HG02840 (cell line): Measurements from ENCODE around the gene CERS6.
A peak's percentile ranks its signal among the peaks of the same experiment; 100 is the strongest.

Experiments
- ATAC-seq: cut with Tn5 transposase; IDR thresholded peaks from one replicate; pipeline ENCODE4 v1.9.1; 2021; ENCODE audit warnings: mild to moderate bottlenecking, moderate library complexity, moderate number of reproducible peaks; ENCODE audit not compliant: unreplicated experiment, low FRiP score

Gene CERS6

DNA sequence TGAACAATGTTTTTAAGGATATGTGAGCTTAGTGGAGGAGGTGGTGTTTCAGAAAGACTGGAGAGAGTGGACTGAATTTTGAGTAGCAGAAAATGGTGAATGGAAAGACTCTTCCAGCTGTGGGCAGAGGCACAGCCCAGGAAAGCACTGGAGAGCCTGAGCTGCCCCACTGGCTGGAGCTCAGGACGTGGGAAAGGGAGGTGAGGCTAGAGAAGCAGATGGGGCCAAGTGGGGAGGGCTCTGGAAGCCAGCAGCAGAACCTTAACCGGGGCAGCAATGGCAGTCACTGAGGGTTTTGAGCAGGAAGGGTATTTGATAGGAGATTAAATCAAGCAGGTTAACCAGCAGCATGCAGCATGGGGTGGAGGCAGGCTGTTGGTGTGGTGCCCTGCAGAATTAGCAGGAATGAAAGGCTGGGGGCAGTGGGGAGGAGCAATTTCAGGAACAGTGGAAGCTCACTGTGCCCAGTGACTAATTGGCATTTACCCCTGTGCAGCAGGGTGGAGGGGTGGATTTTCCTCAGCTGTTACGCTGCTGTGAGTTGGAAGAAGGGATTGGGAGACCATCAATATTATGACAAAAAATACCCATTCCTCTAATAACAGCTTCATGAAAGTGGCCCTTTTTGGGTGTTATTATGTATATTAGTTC lies 136.2 kb downstream of the CERS6 start:
- ATAC-seq: no peak

DNA sequence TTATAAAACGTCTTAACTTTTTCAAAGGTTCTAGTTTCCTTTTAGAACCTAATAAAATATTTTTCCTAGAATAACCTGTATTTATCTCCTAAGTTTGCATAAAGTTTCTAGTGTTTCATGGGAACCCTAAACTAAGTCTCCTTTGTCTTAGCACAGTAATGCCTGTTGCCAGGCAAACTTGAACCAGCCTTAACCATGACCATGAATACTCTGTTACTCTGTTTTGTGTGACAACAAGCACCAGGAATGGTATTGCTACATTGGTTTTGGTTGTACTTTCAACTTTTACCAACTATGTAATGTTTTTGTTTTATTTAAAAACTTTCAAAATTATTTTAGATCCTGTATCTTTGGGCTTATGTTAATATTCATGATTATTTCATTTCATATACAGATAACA lies 137.6 kb downstream of the CERS6 start:
- ATAC-seq: no peak

GRCh38 chr2:168594778-168595177 lies 138.7 kb downstream of the CERS6 start:
- peak; percentile 80 for ATAC-seq

DNA sequence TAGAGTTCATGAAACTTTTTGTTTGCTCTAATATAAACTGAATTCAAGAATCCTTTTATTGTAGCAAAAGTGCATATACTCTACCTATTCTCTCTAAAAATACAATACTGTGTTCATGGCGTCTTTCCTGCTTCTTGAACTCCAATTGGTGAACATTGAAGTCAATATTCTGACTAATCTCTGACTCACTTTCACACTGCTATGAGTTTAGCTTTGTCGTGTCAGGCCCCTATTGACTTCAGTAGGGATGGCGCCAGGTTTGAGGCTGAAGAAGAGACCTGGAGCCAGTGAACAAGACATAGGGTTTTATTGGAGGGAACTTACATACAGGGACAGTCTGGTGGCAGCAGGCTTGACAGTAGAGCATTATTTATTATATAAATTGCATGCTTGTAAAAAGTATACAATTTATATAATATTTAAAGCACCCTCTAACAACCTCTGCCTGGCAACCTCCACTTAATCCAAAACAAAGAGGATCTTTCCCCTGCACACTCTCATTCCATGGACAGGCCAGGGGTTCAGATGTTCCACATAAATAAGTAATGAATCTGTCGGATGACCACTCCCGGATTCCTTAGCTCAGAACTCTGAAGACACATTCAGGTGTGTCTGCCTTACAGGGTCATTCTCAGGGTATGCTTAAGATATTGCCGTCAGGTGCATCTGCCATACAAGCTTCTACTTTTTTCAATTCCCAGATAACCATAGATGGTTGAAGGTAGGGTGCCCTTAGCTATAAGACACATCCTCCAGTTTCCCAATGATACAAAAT lies 141.0 kb downstream of the CERS6 start:
- no peak for ATAC-seq

GRCh38 chr2:168599738-168600137 lies 143.7 kb downstream of the CERS6 start:
- ATAC-seq: no peak

DNA sequence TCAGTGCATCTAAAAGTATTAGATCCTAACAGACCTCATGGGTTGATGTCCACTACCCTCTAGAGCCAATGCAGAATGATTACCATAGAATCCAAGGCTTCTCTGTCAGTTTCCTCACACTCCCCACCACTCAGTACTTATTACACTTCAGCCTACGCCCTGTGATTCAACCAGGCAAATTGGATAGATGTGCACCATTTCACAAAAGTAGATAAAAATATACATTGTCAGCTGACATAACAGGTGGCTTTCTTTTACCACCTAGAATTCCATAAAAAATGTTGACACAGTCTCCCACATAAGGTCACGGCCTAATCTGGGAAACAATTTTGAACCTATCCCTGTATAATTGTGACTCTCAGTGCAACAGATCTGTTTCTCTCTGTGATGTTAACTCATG lies 144.9 kb downstream of the CERS6 start:
- no peak for ATAC-seq

DNA sequence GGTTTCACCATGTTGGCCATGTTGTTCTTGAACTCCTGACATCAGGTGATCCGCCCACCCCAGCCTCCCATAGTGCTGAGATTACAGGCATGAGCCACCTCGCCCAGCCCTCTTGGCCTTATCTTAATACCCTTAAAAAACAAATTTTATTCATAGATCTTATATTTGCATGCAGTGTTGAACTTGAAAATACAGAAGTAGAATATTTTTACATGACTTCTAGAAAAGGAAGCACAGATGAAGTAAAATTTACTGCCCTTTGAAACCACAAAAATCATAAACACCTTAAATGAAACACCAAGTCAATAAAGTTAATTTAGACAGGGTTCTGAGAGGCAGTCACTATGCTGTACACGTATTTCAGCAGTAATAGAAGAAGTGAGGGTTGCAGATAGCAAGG lies 145.7 kb downstream of the CERS6 start:
- ATAC-seq: peak; percentile 77

DNA sequence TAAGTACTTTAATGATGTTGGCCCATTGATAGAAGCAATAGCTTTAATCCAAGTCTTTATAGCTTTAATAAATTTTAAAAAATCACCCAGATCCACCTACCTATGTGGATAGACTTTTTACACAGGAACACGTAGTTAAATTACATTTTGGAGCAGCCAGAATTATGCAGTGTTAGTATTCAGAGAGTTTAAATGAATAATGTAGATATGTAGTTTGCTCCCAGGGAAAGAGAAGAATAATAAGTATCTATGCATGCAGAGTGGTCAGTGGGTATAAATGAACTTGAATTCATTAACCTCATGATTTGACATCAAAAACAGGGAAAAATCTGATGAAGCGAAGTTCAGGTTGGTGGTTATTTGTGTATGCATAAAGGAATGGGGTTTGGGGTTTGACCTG lies 146.3 kb downstream of the CERS6 start:
- no peak for ATAC-seq

DNA sequence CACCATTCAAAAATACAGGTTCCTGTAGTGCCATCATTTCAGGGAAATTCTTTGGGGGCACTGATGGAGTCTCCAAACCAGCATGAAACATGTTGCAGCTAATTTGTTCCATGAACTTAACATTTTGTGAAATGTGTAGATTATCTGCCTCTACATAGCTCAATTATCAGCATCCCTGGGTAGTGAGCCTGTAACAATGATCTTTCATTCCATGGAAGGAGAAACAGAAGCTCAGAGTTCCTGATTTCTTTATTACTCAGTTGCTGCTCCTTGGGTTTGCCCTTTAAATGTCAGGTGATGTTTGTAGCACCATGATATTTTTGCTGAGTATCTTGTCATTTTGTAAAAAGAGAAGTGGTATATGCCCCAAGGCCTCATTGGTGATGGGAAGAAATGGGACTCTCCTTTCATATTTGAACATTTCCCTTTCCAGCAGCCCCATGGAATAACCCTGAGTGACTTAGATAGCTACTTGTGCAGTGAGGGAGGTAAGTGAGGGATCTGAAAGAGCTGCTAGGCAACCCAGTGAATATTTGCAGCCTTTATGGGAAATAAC lies 146.9 kb downstream of the CERS6 start:
- ATAC-seq: no peak

- ATAC-seq: no peak
Observed at GRCh38 chr2:168603439-168603961, 147.4 kb downstream of the CERS6 start.

DNA sequence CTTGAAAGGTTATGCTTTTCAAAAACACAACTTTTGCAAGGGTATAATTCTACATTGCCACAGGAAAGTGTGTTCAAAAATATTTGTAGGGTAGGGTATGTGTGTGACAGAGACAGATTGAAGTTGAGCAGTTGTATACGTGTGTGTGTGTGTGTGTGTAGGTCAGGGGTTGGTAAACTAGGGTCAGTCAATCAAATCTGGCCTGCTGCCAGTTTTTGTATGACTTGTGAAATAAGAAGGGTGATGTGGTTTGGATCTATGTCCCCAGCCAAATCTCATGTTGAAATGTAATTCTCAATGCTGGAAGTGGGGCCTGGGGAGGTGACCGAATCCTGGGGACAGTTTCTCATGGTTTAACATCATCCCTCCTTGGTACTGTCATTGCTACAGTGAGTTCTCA lies 148.2 kb downstream of the CERS6 start:
- no peak for ATAC-seq

- no peak for ATAC-seq
Observed at GRCh38 chr2:168607992-168608391, 151.9 kb downstream of the CERS6 start.

DNA sequence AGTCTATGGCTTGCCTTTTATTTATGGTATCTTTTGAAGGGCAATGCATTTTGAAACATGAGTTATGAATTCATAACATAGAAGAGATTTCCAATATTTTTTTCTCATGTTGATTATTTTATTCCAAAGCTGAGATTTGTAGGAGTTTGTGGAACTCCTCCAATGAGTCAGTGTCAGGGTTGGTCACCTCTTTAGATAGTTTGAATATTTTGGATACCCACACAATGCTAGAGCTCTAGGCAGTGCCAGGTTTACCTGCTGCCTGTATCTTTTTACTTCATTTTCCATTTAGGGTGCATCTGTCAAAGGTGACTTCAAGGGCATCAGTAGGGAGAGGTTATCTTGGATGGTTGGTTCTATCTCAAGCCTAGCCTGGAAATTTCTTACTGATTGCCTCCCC lies 152.7 kb downstream of the CERS6 start:
- no peak for ATAC-seq

DNA sequence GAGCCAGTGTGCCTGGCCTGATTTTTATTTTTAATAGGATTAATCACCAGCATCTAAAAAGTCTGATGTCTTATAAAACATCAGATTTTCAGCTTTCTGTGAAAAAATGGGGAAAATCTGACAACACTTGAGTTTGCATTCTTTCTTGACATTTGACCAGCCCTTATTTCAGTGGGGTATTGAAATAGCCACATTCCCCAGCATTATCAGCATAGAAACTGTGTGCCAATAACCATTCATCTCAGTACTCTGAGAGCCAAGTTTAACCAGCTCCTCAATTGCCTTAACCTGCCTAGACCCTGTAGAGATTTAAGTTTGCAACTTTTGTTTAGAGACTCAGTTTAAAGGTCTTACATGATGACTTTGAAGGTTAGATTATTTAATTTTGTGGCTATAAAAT lies 155.0 kb downstream of the CERS6 start:
- no peak for ATAC-seq

GRCh38 chr2:168611896-168612650 lies 156.0 kb downstream of the CERS6 start:
- ATAC-seq: no peak

DNA sequence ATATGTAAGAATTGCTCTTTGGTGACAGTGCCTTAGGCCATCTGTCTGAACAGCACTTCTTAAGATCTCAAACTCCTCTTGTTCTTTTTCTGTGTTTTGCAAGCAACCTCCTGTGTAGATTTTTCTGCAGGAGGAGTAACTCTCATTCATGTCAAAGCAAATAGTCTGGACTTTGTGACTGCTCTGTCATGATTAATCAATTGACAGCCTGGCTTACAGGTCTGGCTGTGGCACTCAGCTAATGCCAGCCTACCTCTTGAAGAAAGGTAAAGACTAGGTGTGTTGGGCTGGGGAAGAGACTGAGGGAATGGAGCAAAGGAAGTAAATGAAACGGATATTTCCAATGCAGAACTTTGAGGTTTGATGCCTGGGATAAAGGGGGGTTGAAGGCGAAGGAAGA lies 156.6 kb downstream of the CERS6 start:
- ATAC-seq: no peak

GRCh38 chr2:168613551-168613950 lies 157.5 kb downstream of the CERS6 start:
- no peak for ATAC-seq

GRCh38 chr2:168614172-168615018 lies 158.3 kb downstream of the CERS6 start:
- ATAC-seq: no peak

- no peak for ATAC-seq
Observed at GRCh38 chr2:168620554-168620953, 164.5 kb downstream of the CERS6 start.

- ATAC-seq: peak; percentile 68
Observed at GRCh38 chr2:168622559-168622958, 166.5 kb downstream of the CERS6 start.
